ENCODE measurements around the gene STKLD1.

GRCh38 chr9:133408042-133408441 is 31.9 kb downstream of the STKLD1 start:
- TF ChIP-seq POLR2A (IDR thresholded peaks at IDR 0.05) = no peak
- no peak for TF ChIP-seq CTCF (IDR thresholded peaks at IDR 0.05)

Measured in body of pancreas (tissue), 4 donors.